Gastrocnemius medialis (tissue), 4 donors: ENCODE results near the gene YAE1.

Source experiments
- CTCF ChIP-seq, 5 experiments: fragments of 450-650 bp in 3 of 5; fragments of 200-600 bp in 2 of 5; sonication (generic) in 2 of 5; IDR thresholded peaks in 4 of 5; conservative IDR thresholded peaks in 1 of 5; 1 replicate in 4 of 5; 2 replicates in 1 of 5; pipeline ENCODE4 v1.5.1; 2016 to 2019; ENCODE audit warnings: antibody characterized with exemption in 5 of 5, mild to moderate bottlenecking in 3 of 5, moderate library complexity in 3 of 5
- POLR2A ChIP-seq, 2 donors: fragments of 450-650 bp; IDR thresholded peaks; one replicate each; pipeline ENCODE4 v1.6.1; 2017; ENCODE audit warnings: antibody characterized with exemption in 2 of 2, mild to moderate bottlenecking in 2 of 2, moderate library complexity in 2 of 2

GRCh38 chr7:39541511-39541910, 24.7 kb upstream of the YAE1 start:
- TF ChIP-seq POLR2A (IDR thresholded peaks at IDR 0.05) (no peak), CTCF (IDR thresholded peaks at IDR 0.05 in 4 of 5, conservative IDR thresholded peaks at IDR 0.05 in 1 of 5) (no peak)
